Astrocyte of the spinal cord (primary cell): ENCODE results near the gene PRH1.

Experiments used
- DNase-seq: peaks from one replicate; pipeline ENCODE4 v3.0.0; 2011; ENCODE audit warnings: low read depth, low spot score
- H3K4me3 ChIP-seq: 2 replicates; pipeline ENCODE4 v1.5.1; 2011; ENCODE audit warnings: low read depth, mild to moderate bottlenecking, low read length, moderate library complexity
- in situ Hi-C: cut with HindIII; loops from 2 replicates; pipeline ENCODE4 v1.10.0; 2017; ENCODE audit warnings: low sequenced_read_pairs
- TF ChIP-seq, protein P1 (sequence below): IDR thresholded peaks from 2 replicates; pipeline ENCODE4 v1.5.1; 2012; ENCODE audit warnings: low read depth, mild to moderate bottlenecking, low read length, inconsistent platforms

PRH1 gene

DNA sequence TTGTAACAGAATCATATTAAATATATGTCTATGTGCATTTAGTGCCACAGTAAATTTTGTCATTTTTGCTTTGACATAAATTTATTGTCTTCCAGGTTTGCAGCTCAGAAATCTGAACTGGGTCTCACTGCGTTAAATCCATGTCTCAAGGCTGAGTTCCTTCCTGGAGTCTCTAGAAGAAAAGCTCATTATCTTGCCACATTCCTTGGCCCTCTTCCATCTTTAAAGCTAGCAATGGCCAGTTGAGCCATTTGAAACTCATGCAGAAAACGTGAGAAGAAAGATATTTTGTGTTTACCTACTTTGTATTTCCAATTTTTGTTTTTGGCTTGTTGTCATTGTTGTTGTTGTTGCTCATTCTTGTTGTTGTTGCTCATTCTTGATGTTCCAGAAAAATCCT is 10.7 kb downstream of the PRH1 start:
- no peak overlapping the region for H3K4me3 ChIP-seq
- DNase-seq: peak; percentile 42
- in situ Hi-C loops: no loop called here
- TF ChIP-seq, protein P1, sequence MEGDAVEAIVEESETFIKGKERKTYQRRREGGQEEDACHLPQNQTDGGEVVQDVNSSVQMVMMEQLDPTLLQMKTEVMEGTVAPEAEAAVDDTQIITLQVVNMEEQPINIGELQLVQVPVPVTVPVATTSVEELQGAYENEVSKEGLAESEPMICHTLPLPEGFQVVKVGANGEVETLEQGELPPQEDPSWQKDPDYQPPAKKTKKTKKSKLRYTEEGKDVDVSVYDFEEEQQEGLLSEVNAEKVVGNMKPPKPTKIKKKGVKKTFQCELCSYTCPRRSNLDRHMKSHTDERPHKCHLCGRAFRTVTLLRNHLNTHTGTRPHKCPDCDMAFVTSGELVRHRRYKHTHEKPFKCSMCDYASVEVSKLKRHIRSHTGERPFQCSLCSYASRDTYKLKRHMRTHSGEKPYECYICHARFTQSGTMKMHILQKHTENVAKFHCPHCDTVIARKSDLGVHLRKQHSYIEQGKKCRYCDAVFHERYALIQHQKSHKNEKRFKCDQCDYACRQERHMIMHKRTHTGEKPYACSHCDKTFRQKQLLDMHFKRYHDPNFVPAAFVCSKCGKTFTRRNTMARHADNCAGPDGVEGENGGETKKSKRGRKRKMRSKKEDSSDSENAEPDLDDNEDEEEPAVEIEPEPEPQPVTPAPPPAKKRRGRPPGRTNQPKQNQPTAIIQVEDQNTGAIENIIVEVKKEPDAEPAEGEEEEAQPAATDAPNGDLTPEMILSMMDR: no peak

DNA sequence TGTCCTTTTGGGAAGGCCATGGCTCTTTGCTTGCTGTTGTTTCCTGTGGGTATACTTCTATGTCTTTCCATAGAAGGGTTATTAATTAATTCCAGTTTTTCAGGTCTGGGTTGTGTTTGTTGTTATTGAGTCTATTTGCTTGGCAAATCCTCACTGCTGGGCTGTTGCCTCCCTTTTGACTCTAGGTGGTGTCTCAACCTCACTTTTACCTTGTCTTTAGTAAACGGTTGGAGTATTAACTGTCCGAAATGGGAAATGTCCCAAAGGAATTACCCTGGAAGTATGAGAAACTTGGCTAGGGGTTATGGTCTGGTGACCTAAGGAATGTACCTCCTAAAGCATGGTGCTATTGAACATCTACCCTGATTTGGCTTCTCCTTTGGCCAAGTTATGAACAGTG is 16.7 kb downstream of the PRH1 start:
- H3K4me3 ChIP-seq: no peak overlapping the region
- TF ChIP-seq, protein P1: no peak
- DNase-seq: no peak
- in situ Hi-C loops: no loop called here

DNA sequence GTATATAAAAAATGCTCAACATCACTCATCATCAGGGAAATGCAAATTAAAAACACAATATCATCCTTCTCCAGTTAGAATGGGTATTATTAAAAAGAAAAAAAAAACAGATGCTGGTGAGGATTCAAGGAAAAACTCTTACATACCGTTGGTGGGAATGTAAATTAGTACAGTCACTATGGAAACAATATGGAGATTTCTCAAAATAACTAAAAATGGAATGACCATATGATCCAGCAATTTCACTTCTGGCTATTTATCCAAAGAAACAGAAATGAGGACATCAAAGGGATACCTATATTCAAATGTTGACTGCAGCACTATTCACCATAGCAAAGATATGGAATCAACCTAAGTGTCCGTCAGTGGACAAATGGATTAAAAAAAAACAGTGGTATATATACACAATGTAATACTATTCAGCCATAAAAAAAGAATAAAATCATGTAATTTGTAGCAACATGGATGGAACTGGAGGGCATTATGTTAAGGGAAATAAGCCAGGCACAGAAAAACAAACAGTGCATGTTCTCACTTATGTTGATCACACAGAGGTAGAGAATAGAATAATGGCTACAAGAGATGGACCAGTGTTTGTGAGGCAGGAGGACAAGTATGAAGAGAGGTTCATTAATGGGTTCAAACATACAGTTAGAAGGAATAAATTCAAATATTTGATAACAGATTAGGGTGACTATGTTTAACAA is 20.4 kb downstream of the PRH1 start:
- in situ Hi-C loops: no loop called here
- no peak for DNase-seq
- no peak overlapping the region for H3K4me3 ChIP-seq
- TF ChIP-seq, protein P1: no peak

DNA sequence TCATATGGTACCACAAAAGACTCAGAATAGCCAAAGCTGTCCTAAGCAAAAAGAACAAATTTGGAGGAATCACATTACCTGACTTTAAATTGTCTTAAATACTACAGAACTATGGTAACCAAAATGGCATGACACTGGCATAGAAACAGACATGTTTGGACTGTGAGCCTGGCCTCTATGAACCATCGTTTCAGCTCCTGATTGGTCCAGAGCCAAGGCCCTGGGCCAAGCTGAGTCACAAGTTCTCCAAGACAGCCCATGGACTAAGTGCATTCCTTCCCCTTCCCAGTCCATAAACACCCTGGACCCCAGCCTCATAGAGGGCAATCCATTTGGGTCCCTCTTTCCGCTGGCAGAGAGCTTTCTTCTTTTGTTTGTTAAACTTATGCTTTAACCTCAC is 22.7 kb downstream of the PRH1 start:
- DNase-seq: peak; percentile 19
- in situ Hi-C loops: no loop called here
- no peak overlapping the region for H3K4me3 ChIP-seq
- TF ChIP-seq, protein P1: no peak

DNA sequence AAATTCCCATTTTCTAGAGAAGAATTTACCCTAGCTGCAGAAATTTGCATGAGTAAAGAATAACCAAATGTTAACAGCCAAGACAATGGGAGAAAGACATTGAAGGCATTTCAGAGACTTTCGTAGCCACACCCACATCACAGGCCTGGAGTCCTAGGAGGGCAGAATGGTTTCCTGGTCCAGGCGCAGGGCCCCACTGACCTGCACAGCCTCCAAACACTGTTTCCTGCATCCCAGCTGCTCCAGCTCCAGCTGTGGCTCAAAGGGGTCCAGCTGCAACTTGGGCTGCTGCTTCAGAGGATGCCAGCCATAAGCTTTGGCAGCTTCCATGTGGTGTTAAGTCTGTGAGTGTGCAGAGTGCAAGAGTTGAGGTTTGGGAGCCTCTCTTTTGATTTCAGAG is 28.2 kb downstream of the PRH1 start:
- in situ Hi-C loops: no loop called here
- DNase-seq: no peak
- TF ChIP-seq, protein P1: no peak
- H3K4me3 ChIP-seq: no peak overlapping the region

DNA sequence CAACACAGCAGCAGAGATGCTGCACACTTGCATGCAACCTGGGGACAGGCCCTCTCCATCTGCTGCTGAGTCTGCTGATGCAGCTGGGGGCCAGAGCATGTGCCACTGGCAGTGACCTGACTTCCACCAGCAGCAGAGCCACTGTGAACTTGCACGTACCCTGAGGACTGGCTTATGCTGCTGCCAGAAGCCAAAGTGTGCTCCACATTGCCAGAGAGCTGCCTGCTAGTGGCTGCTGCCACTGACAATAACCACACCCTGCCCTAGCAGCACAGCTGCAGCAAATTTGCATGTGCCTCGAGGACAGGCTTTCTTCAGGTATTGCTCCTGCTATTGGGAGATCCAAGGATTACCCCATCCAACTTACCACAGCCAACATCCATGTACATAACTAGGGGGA is 30.3 kb downstream of the PRH1 start:
- TF ChIP-seq, protein P1: no peak
- in situ Hi-C loops: no loop called here
- DNase-seq: no peak
- no peak overlapping the region for H3K4me3 ChIP-seq
